GM18499 (cell line): ENCODE data around the gene PGLYRP2.

Source experiments
- ATAC-seq: cut with Tn5 transposase; IDR thresholded peaks from one replicate; pipeline ENCODE4 v1.9.1; 2021; ENCODE audit warnings: moderate number of reproducible peaks; ENCODE audit not compliant: insufficient read depth, unreplicated experiment

PGLYRP2 gene

GRCh38 chr19:15428956-15429824 lies 50.1 kb downstream of the PGLYRP2 start:
- ATAC-seq, result no peak

DNA sequence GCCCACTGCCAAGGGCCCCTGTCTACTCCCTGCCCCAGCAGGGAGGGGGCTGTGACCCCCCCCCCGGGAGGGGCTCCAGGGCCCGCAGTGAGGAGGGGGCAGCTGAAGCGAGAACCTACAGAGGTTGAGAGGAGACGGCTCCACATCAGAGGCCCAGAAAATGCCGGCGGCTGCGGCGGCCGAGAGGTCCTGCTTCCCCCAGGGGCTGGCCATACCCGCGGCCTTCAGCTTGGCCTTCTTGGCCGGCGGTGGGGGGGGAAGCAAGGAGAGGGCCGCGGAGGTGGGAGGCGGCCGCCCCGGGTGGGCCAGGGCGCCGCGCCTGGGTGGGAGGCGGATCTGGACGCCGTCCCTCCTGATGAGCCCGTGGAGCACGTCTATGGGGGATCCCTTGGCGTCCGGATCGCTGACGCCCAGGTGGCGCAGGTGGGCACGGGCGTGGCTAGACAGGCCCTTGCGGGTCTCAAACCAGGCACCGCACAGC lies 51.3 kb downstream of the PGLYRP2 start:
- ATAC-seq, result no peak

GRCh38 chr19:15427350-15427700 lies 52.0 kb downstream of the PGLYRP2 start:
- ATAC-seq, result no peak

DNA sequence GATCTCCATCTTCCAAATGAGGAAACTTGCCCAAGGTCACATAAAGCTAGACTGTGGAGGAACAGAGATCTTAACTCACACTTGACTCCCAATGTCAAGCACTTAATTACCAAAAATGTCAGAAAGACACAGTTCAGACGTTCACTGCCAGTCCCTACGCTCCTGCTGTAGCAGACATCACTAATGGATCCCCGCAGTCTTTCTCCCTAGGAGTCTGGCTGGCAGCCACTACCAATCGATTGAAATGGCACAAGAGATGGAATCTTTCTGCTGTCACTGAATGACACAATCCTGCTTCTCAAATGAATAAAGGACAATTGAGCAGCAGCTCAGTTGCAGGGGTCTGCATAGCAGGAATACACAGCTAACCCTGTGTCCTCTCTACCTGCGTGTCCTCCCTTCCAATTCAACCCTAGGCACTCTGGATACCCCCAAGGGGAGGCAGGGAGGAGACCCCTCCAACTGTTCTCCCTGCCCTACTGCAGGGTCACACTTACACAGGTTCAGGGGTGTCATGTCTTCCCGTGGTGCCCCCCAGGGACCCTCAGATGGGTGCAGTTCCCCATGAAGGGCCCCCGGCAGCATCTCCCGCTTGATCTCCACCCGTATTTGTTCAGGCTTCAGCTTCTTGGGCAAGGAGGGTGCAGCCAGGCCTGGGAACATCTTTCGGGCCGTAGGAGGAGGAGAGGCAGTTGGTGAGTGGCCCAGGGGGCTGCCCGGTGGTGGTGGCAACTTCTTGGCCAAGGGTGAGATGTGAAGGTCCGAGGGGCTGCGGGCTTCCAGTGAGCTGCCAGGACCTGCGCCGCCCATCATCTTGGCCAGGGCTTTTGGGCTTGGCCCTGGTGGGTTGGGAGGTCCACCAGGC lies 52.6 kb downstream of the PGLYRP2 start:
- ATAC-seq, result no peak

DNA sequence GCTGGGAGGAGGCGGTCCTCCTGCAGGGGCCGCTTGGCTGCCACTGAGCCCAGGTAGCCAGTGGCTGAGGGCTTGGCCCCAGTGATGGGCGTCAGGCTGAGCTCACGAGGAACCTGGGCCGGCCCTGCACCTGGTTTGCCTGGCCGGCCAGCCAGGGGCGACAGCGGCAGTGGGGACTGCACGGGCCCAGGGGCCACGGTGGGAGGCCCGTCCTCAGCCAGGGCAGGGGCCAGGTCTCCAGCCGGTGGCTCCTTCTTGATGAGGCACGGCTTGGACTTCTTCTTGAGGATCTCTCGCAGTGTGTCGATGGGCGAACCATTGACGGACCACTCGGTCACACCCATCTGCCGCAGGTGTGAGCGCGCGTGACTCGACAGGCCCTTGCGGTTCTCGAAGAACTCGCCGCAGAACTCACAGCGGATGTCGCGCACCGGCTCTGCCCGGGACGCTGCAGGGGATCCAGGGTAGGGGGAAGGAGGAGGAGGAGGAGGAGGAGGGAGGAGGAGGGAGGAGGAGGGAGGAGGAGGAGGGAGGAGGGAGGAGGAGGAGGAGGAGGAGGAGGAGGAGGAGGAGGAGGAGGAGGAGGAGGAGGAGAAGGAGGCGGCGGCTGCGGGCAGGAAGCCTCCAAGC lies 53.9 kb downstream of the PGLYRP2 start:
- ATAC-seq, result no peak

DNA sequence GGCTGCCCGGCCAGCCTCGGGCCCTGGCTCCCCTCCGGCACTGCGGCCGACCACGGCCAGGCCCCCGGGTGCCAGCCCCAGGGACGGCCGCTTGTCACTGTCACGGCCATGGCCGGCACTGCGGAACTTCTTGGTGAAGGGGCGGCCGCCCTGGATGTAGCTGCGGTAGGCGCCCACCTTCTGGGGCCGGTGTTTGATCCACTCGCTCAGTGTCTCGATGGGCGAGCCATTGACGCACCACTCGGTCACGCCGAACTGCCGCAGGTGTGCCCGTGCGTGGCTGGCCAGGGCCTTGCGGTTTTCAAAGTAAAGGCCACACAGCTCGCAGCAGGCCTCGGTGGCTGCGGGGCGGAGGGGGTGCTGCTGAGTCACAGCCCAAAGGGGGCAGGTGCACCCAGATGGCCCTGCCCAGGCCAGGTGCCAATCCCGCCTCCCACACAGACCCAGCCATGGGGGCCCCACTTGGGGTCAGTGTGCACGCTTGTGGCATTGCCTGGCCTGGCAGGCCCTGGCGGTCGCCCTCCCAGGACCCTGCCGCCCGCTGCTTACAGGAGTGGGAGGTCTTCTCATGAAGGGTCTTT lies 54.5 kb downstream of the PGLYRP2 start:
- no peak for ATAC-seq

- no peak for ATAC-seq
These were observed 55.2 kb downstream of the PGLYRP2 start for GRCh38 chr19:15424121-15424520.

DNA sequence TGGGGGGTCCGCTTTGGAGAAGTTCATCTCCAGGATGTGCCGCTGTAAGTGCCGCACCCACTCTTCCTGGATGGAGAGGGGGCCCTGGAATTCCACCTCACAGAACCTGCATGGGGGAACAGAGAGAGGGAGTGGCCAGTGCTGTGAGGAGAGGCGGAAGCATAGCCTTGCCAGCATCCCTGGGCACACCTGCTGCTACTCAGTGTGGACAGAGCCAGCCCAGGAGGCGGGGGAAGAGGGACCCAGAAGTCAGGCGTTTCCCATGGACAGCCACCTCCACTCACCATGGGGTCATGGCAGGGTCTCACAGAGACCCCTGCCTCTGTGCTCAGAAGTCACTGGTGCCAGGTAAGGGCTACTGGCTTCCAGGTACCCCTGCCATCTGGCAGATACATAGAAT lies 56.2 kb downstream of the PGLYRP2 start:
- ATAC-seq, result no peak

DNA sequence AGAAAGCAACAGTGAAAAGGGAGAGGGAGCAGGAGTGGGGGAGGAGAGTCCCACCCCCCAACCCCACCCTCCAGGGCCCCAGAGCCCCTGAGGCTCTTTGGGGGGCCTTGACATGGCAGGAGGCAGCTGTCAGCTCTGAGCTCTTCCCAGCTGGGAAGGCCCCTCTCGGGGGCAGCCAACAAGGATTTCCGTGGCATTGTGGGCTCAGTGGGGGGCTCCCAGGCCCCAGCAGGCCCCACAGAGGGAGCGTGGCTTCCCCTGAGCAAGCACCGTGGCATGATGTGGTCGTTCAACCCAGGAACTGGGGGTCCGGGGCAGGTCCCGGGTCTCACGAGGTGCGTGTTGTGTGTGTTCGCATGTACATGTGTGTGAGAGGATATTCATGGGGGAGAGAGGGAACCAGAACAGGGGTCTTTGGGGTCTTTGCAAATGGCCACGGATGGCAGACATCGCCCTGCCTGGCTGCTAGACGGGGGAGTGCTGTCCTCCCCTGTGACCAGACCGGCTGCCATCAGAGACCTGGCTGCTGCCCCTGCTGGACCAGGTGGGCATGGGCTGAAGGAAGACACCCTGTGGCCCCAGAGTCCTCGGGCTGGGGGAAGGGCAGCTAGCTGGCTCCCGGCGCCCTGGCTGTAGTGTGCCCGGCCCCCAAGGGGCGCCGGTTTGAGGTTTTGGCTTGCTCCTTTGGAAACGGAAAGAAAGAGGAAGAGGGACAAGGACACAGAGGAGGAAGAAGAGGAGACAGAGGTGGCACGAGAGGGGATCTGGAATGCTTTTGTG lies 56.8 kb downstream of the PGLYRP2 start:
- no peak for ATAC-seq

- ATAC-seq, result no peak
These were observed 57.5 kb downstream of the PGLYRP2 start for GRCh38 chr19:15421721-15422260.

- no peak for ATAC-seq
These were observed 58.1 kb downstream of the PGLYRP2 start for GRCh38 chr19:15421136-15421695.

DNA sequence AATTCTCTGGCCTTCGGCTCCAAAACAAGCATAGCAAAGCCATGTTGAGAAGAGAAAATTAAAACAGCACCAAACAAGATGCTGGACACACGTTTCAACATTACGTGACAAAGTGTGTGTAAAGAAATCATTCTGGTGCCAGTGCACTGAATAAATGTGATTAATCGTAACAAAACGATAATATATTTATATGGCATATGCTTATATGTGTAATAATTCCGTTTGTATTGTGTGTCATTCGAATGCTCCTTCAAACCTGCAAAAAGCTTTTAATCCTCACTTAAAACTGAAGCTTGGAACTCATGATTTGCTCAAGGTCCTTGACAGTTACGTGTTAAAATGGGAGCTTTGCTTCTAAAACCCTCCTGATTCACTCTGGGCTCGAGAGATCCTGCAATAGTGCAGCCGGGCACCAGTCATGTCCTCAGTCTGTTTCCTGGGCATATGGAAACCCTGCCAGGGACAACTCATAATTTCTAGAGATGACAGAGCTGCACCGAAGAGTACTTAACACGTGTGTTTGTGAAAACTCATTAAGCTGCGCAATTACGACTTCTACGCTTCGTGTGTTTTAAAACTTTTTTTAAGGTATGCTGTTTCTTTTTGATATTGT lies 59.8 kb downstream of the PGLYRP2 start:
- no peak for ATAC-seq
